HL-60/S4 (cell line): ENCODE measurements around the gene NTNG2.
"Not testable (repeated sequence)": the region's sequence is repeated elsewhere in the genome, so short reads cannot be mapped to it uniquely, and the experiment has no call there.

Experiments
- in situ Hi-C: fragments of 300-500 bp; cut with MboI; formaldehyde crosslinking; loops from 2 replicates; pipeline ENCODE4 v1.14.3; 2022; ENCODE audit warnings: low sequenced_read_pairs

Gene NTNG2, protein sequence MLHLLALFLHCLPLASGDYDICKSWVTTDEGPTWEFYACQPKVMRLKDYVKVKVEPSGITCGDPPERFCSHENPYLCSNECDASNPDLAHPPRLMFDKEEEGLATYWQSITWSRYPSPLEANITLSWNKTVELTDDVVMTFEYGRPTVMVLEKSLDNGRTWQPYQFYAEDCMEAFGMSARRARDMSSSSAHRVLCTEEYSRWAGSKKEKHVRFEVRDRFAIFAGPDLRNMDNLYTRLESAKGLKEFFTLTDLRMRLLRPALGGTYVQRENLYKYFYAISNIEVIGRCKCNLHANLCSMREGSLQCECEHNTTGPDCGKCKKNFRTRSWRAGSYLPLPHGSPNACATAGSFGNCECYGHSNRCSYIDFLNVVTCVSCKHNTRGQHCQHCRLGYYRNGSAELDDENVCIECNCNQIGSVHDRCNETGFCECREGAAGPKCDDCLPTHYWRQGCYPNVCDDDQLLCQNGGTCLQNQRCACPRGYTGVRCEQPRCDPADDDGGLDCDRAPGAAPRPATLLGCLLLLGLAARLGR

DNA sequence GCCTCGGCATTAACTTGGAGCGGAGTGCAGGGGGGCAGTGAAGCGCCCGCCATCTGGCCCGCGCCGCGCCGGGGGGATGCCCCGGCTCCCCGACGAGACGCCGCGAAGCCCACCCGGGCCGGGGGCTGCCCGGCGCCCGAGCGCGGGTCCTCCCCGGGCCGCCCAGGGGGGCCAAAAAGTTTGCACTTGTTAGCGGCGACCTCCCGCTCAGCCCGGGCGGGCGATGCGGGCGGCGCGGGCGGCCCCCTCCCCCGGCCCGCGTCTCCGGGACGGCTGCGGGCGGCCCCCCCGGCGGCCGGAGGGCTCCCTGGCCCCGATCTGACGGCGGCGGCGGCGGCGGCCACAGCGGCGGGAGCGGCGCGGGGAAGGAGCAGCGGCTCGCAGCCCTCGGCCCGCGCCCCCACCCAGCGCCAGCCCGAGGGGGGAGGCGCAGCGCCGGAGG is at the start of gene NTNG2:
TSS of gene NTNG2 (plus strand) at position 316 of the 442 bp plus-strand sequence. CDS start 4,774 bp downstream, outside the sequence.
- in situ Hi-C loops: no loop called here

DNA sequence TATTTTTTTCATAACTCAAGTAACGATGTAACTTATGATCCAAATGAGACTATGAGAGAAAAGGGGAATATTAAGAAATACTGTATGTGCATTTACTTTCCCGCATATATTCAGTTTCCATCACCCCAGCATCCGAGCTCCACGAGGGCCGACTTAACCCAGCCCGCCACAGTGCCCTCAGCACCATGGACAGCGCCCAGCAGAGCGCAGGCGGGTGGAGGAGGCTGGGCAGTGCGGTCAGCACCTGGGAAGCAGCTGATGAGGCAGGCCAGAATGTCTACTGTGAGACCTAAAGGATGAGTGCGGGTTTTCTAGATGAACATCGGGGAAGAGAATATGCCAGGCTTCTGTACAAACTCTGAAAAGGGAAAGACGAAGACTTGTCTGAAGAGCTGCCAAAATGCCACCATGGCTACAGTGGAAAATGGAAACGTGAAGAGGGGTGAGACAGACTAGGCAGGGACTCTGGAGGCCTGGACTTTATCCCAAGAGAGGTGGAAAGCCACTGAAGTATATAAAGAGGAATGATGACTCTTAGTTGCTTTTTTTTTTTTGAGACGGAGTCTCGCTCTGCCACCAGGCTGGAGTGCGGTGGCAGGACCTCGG is 47.7 kb upstream of the NTNG2 start:
- in situ Hi-C loops: no loop called here

- in situ Hi-C loops: no loop called here
These were observed 45.3 kb upstream of the NTNG2 start for GRCh38 chr9:132116583-132116982.

GRCh38 chr9:132117694-132118093 is 44.2 kb upstream of the NTNG2 start:
- in situ Hi-C loops: no loop called here

- in situ Hi-C loops: no loop called here
These were observed 40.8 kb upstream of the NTNG2 start for GRCh38 chr9:132121021-132121420.

- in situ Hi-C loops: no loop called here
These were observed 37.1 kb upstream of the NTNG2 start for GRCh38 chr9:132124800-132125199.

- in situ Hi-C loops: no loop called here
These were observed 36.5 kb upstream of the NTNG2 start for GRCh38 chr9:132125361-132125760.

- in situ Hi-C loops: no loop called here
These were observed 35.7 kb upstream of the NTNG2 start for GRCh38 chr9:132125944-132126679.

DNA sequence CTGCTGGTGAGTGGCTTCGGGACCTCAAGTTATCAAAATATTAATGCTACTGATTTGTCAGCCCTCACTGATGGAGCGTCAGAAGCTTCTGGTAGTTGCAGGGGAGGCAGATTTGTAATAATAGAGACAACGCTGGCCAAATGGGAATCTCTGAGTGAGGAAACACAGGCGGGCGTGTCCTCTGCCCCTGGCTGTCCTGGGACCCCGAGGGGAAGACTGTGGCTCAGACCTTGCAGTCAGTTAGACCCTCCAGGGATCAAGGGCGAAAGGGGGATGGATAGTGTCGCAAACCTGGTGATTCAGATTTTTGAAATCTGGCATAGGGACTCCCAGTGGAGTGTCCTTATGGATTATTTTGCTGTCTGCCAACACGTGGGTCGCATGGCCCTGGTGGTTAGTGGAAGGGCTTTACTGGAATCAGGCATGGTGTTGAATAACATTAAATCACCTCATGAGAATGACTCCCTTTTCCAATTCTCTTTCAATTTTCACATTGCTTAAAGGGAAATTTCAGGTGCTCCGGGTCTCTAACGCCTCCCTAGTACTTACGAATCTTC is 35.1 kb upstream of the NTNG2 start:
- in situ Hi-C loops: no loop called here

DNA sequence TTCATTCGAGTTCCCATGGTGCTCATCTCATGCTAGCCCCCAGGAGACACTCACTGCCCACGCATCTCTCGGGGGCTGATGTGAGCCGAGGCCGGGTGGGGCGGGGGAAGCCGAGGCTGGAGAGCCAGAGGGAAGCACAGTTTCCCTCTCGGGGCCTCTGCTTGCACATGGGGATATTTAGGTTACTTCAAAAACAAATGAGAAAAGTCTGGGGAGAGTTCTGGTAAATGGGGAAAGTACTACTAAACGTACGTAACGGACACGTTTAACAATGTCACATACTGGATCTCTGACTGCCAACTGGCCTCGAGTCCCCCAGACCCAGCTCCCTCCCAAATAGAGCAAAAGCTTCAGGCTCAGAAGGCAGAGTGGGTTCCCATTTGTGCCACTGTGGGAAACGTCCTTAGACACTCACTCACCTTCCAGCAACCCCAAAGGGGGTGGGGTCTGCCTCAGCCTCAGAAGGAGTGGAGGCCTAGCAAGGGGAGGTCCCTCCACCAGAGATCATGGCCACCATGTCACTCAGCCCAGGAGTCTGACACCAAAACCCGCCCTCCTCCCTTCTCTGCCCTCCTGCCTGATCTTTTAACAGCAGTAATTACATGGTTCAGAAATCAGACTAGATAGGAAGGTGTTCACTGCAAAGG is 33.8 kb upstream of the NTNG2 start:
- in situ Hi-C loops: no loop called here

DNA sequence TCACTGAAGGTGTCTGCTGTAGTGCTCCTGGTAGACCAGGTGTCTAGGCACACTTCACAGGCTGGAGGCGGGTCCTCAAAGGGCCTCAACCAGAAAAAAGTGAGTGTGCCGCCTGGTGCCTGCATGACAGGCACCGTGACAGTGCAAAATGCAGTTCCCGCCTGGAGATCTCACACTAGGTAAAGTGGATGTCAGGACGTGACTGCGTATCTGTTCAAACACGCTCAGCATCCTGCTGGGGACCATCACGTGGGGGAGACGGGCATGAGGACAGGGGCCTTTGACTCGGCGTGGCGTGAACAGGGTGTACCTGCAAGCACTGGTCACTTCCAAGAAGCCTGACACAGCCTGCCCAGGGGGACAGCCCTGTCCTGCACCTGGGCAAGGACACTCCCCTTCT is 32.3 kb upstream of the NTNG2 start:
- in situ Hi-C loops: no loop called here

DNA sequence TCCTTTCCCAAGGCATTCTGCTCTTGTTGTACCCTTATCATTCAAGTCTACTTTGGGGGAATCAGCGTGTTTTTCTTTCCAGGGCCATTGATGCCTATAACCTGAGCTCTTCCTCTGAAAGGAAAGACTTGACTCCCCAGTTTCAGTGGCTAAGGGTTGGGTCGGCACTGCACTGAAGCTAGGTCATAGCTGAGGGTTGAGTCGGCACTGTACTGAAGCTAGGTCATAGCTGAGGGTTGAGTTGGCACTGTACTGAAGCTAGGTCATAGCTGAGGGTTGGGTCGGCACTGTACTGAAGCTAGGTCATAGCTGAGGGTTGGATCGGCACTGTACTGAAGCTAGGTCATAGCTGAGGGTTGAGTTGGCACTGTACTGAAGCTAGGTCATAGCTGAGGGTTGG is 27.8 kb upstream of the NTNG2 start:
- in situ Hi-C loops: not testable (repeated sequence)

DNA sequence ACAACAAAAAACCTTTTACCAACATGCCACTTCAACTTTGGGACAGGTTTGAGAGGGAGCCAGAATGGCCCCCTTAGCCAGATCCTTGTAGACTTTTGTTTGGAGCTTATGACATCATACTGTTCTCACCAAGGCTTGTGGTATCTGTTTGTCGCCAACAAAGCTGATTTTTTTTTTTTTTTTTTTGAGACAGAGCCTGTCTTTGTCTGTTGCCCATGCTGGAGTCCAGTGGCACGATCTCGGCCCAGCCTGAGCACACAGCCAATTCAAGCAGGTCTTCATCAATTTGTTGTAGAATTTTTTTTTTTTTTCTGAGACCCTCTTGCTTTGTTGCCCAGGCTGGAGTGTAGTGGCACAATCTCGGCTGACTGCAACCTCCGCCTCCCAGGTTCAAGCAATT is 26.4 kb upstream of the NTNG2 start:
- in situ Hi-C loops: no loop called here

- in situ Hi-C loops: no loop called here
These were observed 25.6 kb upstream of the NTNG2 start for GRCh38 chr9:132136151-132136780.

DNA sequence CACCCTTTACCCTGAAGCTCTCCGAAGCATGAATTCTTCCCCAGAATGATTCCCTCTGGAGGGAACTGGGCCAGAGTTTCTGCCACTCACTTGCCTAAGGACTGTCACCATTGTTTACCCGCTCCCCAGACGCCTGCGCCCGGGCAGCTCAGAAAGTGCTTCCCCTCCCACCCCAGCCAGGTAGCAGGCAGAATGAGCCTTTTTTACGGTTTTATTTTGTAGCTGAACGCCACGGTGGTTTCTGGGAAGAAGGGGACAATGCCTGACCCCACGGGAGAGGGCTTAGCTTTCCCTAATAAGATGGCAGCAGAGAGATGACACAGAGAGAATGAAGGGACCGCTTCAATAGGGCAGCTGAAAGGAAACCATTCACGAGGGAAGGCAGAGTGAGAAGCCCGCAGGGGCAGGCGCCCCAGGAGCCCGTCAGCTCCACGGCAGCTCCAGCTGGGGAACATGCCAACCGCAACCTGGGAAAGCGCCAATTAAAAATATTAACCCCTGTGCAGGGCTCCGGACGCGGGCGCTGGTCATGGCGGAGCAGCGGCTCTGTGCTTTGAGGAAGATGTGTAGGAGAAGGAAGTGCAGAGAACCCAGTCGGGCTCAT is 20.4 kb upstream of the NTNG2 start:
- in situ Hi-C loops: no loop called here

- in situ Hi-C loops: no loop called here
These were observed 19.8 kb upstream of the NTNG2 start for GRCh38 chr9:132141948-132142594.

DNA sequence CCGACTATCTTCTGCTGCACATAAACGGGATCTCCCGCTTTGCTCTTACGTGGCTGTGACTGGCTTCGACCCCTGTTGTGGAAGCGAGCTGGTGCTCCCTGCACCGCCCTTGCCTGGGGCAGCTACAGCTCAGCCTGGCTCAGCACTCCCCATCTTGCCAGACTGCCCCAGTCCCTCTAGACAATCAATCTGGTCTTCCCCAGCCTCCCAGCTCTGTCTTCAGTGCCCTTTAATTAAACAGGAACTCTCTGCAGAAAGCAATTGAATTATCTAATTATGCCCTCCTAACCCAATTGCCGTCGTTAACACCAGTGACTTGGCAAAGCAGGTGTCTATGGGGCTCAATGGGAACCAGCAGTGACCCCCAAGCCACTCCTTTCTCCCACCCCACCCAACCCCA is 18.9 kb upstream of the NTNG2 start:
- in situ Hi-C loops: no loop called here

GRCh38 chr9:132143359-132143758 is 18.5 kb upstream of the NTNG2 start:
- in situ Hi-C loops: no loop called here

DNA sequence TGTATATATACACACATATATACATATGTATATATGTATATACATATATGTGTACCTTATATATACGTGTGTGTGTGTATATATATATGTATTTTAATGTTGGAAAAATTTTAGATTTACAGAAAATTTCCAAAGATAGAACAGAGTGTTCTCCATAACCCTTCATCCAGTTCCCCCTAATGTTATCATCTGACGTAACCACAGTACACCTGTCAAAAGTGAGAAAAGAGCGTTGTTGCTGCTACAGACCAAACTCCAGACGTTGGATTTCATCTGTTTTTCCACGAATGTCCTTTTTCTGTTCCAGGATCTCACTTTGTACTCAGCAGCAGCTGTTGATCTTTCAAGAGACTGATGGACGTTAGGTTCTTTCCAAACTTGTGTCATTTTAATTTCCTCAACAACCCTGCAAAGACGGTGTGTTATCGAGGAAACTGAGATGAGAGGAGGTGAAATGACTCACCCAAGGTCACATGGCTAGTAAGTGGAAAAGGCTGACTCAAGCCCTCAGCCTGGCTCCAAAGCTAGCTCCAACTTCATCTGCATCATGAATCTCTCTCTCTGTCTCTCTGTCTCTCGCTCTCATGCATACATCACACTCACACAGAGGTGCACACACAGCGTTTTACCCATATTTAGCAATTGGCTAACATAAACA is 17.0 kb upstream of the NTNG2 start:
- in situ Hi-C loops: no loop called here
